GM23338 (cell line): ENCODE data around the gene PLA2G6. TPM values are rescaled to one million over a fixed set of nuclear protein-coding genes. Genes with fewer than 3 reads are reported as not detected.

Experiments used
- ATAC-seq: fragments of 200-7000 bp; cut with Tn5 transposase; 3 replicates; pipeline ENCODE4 v1.9.1; 2020
- DNase-seq: peaks from one replicate; pipeline ENCODE4 v3.0.0-alpha.2; 2015; ENCODE audit warnings: low spot score
- H2AFZ ChIP-seq: fragments of 200-600 bp; sonication (generic); 2 replicates; pipeline ENCODE4 v1.8.0; 2016; ENCODE audit warnings: antibody characterized with exemption, mild to moderate bottlenecking, moderate library complexity
- H3F3A ChIP-seq: fragments of 200-600 bp; sonication (generic); replicated peaks from 2 replicates; pipeline ENCODE4 v1.8.0; 2017; ENCODE audit warnings: antibody characterized with exemption, mixed run types, low read depth
- H3K27ac ChIP-seq: fragments of 200-600 bp; sonication (generic); 2 replicates; pipeline ENCODE4 v1.6.1; 2016; ENCODE audit warnings: low read depth
- H3K27me3 ChIP-seq: fragments of 200-600 bp; sonication (generic); 2 replicates; pipeline ENCODE4 v1.8.0; 2016; ENCODE audit warnings: mild to moderate bottlenecking, mixed run types, moderate library complexity; ENCODE audit not compliant: insufficient read depth
- H3K36me3 ChIP-seq: fragments of 200-600 bp; sonication (generic); 2 replicates; pipeline ENCODE4 v1.8.0; 2016; ENCODE audit warnings: mild to moderate bottlenecking; ENCODE audit not compliant: insufficient read depth
- H3K4me1 ChIP-seq: fragments of 200-600 bp; sonication (generic); 2 replicates; pipeline ENCODE4 v1.8.0; 2016; ENCODE audit warnings: mild to moderate bottlenecking, moderate library complexity; ENCODE audit not compliant: insufficient read depth
- H3K4me2 ChIP-seq: fragments of 200-600 bp; sonication (generic); 2 replicates; pipeline ENCODE4 v1.7.1; 2017; ENCODE audit warnings: mixed run types
- H3K4me3 ChIP-seq: fragments of 200-600 bp; sonication (generic); 2 replicates; pipeline ENCODE4 v1.6.1; 2016; ENCODE audit warnings: mixed run types
- H3K79me2 ChIP-seq: fragments of 200-600 bp; sonication (generic); replicated peaks from 2 replicates; pipeline ENCODE4 v1.8.0; 2017; ENCODE audit warnings: mild to moderate bottlenecking; ENCODE audit not compliant: insufficient read depth
- H3K9me2 ChIP-seq: fragments of 200-600 bp; sonication (generic); 2 replicates; pipeline ENCODE4 v1.8.0; 2017; ENCODE audit not compliant: insufficient read depth
- H4K20me1 ChIP-seq: fragments of 200-600 bp; sonication (generic); replicated peaks from 2 replicates; pipeline ENCODE4 v1.8.0; 2017; ENCODE audit warnings: mild to moderate bottlenecking; ENCODE audit not compliant: insufficient read depth
- H3K27ac Mint-ChIP-seq: 2 replicates; pipeline ENCODE4 v1.8.0; 2020; ENCODE audit warnings: inconsistent platforms, mild to moderate bottlenecking, moderate library complexity, mixed read lengths
- H3K27me3 Mint-ChIP-seq: 3 replicates; pipeline ENCODE4 v1.8.0; 2022; ENCODE audit warnings: low read depth, mild to moderate bottlenecking, moderate library complexity, mixed read lengths, inconsistent platforms; ENCODE audit not compliant: insufficient read depth, poor library complexity
- H3K36me3 Mint-ChIP-seq: 3 replicates; pipeline ENCODE4 v1.8.0; 2021; ENCODE audit warnings: low read depth, mild to moderate bottlenecking, inconsistent platforms, moderate library complexity, mixed read lengths
- H3K4me1 Mint-ChIP-seq: 3 replicates; pipeline ENCODE4 v1.8.0; 2020; ENCODE audit warnings: mild to moderate bottlenecking, inconsistent platforms, mixed read lengths
- H3K4me3 Mint-ChIP-seq: 3 replicates; pipeline ENCODE4 v1.8.0; 2021; ENCODE audit warnings: moderate library complexity, mild to moderate bottlenecking, inconsistent platforms, mixed read lengths
- H3K9me3 Mint-ChIP-seq: 3 replicates; pipeline ENCODE4 v1.8.0; 2020; ENCODE audit warnings: moderate library complexity, mild to moderate bottlenecking, inconsistent platforms, mixed read lengths
- EZH2 ChIP-seq: fragments of 200-600 bp; sonication (generic); IDR thresholded peaks from one replicate; pipeline ENCODE4 v1.8.0; 2017; ENCODE audit warnings: antibody characterized with exemption, mild to moderate bottlenecking, low read depth; ENCODE audit not compliant: unreplicated experiment
- POLR2AphosphoS5 ChIP-seq: IDR thresholded peaks from 2 replicates; pipeline ENCODE4 v1.6.1; 2016; ENCODE audit warnings: antibody characterized with exemption, low read depth
- polyA plus RNA-seq: library from polyadenylated mRNA; unstranded; fragments of >200 nt; fragmentation: Nextera tagmentation; extraction: Ambion mirVana; gene quantifications from 2 replicates; pipeline ENCODE4 v1.2.1, GENCODE V29; 2016
- total RNA-seq: library from RNA; depleted of rRNA; stranded (reverse); fragments of >200 nt; shearing (Covaris generic); gene quantifications from 2 replicates; pipeline ENCODE4 v1.2.3, GENCODE V29; 2014
- TF ChIP-seq, protein P1 (sequence below): fragments of 250-450 bp; sonication (Bioruptor Pico); IDR thresholded peaks from 2 replicates; pipeline ENCODE4 v1.5.0; 2020; ENCODE audit warnings: mild to moderate bottlenecking, moderate library complexity
- TF ChIP-seq, protein P2 (sequence below), 2 experiments: fragments of 200-600 bp in 1 of 2; sonication (generic) in 1 of 2; conservative IDR thresholded peaks; 2 replicates each; pipeline versions ENCODE4 v1.5.1 to v1.6.1; 2016 to 2017; ENCODE audit warnings: antibody characterized with exemption in 2 of 2, low read depth in 2 of 2, mild to moderate bottlenecking in 2 of 2, moderate library complexity in 1 of 2

PLA2G6 gene
- total and polyA plus RNA-seq, 2 experiments from 2014 or later, result 4.5 to 12.6 TPM

DNA sequence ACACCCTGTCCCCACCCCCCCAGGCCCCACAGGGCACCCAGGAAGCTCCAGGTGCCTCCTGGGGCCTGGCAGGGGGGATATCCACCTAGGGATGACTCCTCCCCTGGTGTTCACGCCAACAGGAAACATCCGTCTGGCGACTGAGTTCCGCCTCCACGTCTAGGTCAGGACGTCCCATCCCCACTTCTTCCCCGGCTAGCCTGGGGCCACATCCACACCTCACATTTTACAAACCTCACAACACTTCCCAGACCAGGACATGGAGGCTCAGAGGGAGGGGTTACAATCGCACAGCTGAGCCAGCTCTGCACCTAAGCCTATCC is 41.1 kb upstream of the PLA2G6 start (continued):
- TF ChIP-seq, protein P1, sequence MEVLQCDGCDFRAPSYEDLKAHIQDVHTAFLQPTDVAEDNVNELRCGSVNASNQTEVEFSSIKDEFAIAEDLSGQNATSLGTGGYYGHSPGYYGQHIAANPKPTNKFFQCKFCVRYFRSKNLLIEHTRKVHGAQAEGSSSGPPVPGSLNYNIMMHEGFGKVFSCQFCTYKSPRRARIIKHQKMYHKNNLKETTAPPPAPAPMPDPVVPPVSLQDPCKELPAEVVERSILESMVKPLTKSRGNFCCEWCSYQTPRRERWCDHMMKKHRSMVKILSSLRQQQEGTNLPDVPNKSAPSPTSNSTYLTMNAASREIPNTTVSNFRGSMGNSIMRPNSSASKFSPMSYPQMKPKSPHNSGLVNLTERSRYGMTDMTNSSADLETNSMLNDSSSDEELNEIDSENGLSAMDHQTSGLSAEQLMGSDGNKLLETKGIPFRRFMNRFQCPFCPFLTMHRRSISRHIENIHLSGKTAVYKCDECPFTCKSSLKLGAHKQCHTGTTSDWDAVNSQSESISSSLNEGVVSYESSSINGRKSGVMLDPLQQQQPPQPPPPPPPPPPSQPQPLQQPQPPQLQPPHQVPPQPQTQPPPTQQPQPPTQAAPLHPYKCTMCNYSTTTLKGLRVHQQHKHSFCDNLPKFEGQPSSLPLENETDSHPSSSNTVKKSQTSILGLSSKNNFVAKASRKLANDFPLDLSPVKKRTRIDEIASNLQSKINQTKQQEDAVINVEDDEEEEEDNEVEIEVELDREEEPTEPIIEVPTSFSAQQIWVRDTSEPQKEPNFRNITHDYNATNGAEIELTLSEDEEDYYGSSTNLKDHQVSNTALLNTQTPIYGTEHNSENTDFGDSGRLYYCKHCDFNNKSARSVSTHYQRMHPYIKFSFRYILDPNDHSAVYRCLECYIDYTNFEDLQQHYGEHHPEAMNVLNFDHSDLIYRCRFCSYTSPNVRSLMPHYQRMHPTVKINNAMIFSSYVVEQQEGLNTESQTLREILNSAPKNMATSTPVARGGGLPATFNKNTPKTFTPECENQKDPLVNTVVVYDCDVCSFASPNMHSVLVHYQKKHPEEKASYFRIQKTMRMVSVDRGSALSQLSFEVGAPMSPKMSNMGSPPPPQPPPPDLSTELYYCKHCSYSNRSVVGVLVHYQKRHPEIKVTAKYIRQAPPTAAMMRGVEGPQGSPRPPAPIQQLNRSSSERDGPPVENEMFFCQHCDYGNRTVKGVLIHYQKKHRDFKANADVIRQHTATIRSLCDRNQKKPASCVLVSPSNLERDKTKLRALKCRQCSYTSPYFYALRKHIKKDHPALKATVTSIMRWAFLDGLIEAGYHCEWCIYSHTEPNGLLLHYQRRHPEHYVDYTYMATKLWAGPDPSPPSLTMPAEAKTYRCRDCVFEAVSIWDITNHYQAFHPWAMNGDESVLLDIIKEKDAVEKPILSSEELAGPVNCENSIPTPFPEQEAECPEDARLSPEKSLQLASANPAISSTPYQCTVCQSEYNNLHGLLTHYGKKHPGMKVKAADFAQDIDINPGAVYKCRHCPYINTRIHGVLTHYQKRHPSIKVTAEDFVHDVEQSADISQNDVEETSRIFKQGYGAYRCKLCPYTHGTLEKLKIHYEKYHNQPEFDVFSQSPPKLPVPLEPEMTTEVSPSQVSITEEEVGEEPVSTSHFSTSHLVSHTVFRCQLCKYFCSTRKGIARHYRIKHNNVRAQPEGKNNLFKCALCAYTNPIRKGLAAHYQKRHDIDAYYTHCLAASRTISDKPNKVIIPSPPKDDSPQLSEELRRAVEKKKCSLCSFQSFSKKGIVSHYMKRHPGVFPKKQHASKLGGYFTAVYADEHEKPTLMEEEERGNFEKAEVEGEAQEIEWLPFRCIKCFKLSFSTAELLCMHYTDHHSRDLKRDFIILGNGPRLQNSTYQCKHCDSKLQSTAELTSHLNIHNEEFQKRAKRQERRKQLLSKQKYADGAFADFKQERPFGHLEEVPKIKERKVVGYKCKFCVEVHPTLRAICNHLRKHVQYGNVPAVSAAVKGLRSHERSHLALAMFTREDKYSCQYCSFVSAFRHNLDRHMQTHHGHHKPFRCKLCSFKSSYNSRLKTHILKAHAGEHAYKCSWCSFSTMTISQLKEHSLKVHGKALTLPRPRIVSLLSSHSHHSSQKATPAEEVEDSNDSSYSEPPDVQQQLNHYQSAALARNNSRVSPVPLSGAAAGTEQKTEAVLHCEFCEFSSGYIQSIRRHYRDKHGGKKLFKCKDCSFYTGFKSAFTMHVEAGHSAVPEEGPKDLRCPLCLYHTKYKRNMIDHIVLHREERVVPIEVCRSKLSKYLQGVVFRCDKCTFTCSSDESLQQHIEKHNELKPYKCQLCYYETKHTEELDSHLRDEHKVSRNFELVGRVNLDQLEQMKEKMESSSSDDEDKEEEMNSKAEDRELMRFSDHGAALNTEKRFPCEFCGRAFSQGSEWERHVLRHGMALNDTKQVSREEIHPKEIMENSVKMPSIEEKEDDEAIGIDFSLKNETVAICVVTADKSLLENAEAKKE (CRISPR knock-in tag), result no peak
- TF ChIP-seq POLR2AphosphoS5, result no peak
- no peak for TF ChIP-seq EZH2

DNA sequence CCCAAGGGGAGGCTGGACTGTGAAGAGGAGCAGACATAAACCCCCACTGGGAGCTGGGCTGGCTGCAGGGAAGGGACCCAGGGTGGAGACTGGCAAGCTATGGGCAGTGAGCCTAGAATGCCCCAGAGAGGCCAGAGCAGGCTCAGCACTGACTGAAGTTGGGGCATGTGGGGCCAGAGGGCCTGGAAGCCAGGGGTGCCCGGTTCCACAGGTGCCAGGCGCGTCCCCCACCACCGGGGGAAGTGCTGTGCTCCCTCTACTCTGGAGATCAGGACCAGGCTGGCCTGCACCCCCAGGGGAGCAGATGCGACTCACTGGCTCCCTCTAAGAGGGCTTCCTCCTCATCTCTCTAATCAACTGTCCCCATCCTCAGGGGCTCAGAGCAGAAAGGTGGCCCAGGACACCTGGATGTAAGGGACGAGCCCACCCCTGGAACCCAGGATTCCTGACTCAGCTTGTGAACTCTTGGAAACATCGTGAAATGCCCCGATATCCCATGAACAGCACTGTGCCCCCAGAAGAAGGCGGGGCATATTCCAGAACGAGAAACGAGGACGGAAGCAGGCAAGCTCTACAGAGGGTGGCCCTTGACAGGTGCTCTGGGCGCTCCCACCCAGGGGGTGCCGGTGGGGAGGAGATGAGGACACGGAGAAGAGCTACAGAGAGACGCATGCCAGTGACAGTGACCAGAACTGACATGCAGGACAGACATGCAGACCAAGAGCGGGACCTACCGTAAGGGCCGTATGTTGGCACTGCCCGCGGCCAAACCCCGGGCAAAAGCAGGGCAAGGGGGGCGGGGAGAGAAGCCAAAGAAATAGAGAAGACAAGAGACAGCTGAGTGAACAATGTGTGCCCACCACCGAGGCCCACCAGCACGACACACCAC is 40.5 kb upstream of the PLA2G6 start:
- peak; percentile 43 for DNase-seq

More for the DNA sequence above, 40.5 kb upstream of the PLA2G6 start:
- no peak overlapping the region for H3K27ac ChIP-seq
- Mint-ChIP-seq H3K4me3 (no peak overlapping the region), H3K27me3 (peaks cover 25% of the 10 kb centered on the region), H3K27ac (peak overlapping the region; percentile 49; the same call in 1 of the 2 replicates), H3K4me1 (peaks cover 28% of the 10 kb centered on the region), H3K9me3 (no peaks in the 10 kb centered on the region), H3K36me3 (peaks cover 4% of the 10 kb centered on the region; the same call in 2 of the 3 replicates)
- peak; percentile 14 for ATAC-seq
- H3K27me3 ChIP-seq, result no peaks in the 10 kb centered on the region
- no peaks in the 10 kb centered on the region for H3K79me2 ChIP-seq
- no peaks in the 10 kb centered on the region for H4K20me1 ChIP-seq
- 0 out of 2 replicates have a peak, but pooled peaks cover 14% of the 10 kb centered on the region for H3F3A ChIP-seq
- H2AFZ ChIP-seq, result no peak overlapping the region
- TF ChIP-seq, protein P2, sequence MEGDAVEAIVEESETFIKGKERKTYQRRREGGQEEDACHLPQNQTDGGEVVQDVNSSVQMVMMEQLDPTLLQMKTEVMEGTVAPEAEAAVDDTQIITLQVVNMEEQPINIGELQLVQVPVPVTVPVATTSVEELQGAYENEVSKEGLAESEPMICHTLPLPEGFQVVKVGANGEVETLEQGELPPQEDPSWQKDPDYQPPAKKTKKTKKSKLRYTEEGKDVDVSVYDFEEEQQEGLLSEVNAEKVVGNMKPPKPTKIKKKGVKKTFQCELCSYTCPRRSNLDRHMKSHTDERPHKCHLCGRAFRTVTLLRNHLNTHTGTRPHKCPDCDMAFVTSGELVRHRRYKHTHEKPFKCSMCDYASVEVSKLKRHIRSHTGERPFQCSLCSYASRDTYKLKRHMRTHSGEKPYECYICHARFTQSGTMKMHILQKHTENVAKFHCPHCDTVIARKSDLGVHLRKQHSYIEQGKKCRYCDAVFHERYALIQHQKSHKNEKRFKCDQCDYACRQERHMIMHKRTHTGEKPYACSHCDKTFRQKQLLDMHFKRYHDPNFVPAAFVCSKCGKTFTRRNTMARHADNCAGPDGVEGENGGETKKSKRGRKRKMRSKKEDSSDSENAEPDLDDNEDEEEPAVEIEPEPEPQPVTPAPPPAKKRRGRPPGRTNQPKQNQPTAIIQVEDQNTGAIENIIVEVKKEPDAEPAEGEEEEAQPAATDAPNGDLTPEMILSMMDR (conservative IDR thresholded peaks at IDR 0.05; ENCODE audit: low read depth in 2 of 2), result no peak; a peak in 1 of 4 replicates
- no peaks in the 10 kb centered on the region for H3K36me3 ChIP-seq
- no peak overlapping the region for H3K4me3 ChIP-seq
- H3K9me2 ChIP-seq, result no peaks in the 10 kb centered on the region
- H3K4me2 ChIP-seq, result no peak overlapping the region
- H3K4me1 ChIP-seq, result peaks cover 18% of the 10 kb centered on the region
